HL-60 (cell line): ENCODE results near the gene SNRPA.

Source experiments
- DNase-seq, 2 experiments: peaks; one replicate each; pipeline ENCODE4 v3.0.0-alpha.2; 2010 to 2020; ENCODE audit warnings: low read depth in 1 of 2, low spot score in 1 of 2
- H3K27ac ChIP-seq: fragments of 250-450 bp; sonication (Bioruptor Pico); replicated peaks from 2 replicates; pipeline ENCODE4 v1.5.1; 2020; ENCODE audit warnings: mild to moderate bottlenecking, moderate library complexity
- H3K27me3 ChIP-seq: fragments of 250-450 bp; sonication (Bioruptor Pico); 2 replicates; pipeline ENCODE4 v1.5.1; 2021; ENCODE audit warnings: mild to moderate bottlenecking, moderate library complexity; ENCODE audit not compliant: insufficient read depth, poor library complexity, severe bottlenecking
- H3K4me3 ChIP-seq: replicated peaks from 2 replicates; pipeline ENCODE4 v1.5.1; 2011; ENCODE audit warnings: mild to moderate bottlenecking, control low read depth, low read length; ENCODE audit not compliant: insufficient read depth
- CTCF ChIP-seq: IDR thresholded peaks from one replicate; pipeline ENCODE4 v1.5.1; 2011; ENCODE audit warnings: low read length, control low read depth, inconsistent platforms; ENCODE audit not compliant: insufficient read depth
- GABPA ChIP-seq: IDR thresholded peaks from 2 replicates; pipeline ENCODE4 v1.6.1; 2012; ENCODE audit warnings: low read depth
- POLR2AphosphoS5 ChIP-seq: IDR thresholded peaks from 2 replicates; pipeline ENCODE4 v1.6.1; 2012; ENCODE audit warnings: low read depth
- SPI1 ChIP-seq: IDR thresholded peaks from 2 replicates; pipeline ENCODE4 v1.6.1; 2012; ENCODE audit warnings: low read depth, mild to moderate bottlenecking, borderline replicate concordance
- TF ChIP-seq, protein P1 (sequence below): IDR thresholded peaks from 2 replicates; pipeline ENCODE4 v1.6.1; 2012; ENCODE audit warnings: low read depth; ENCODE audit not compliant: insufficient replicate concordance

The SNRPA gene

GRCh38 chr19:40806423-40807146, 55.6 kb downstream of the SNRPA start:
- no peak overlapping the region; the same call in 1 of the 2 replicates for H3K27ac ChIP-seq
- no peak overlapping the region for H3K4me3 ChIP-seq
- DNase-seq = peak in 1 of 2 experiments; percentile 60
- TF ChIP-seq CTCF = peak; percentile 42
- TF ChIP-seq, protein P1, sequence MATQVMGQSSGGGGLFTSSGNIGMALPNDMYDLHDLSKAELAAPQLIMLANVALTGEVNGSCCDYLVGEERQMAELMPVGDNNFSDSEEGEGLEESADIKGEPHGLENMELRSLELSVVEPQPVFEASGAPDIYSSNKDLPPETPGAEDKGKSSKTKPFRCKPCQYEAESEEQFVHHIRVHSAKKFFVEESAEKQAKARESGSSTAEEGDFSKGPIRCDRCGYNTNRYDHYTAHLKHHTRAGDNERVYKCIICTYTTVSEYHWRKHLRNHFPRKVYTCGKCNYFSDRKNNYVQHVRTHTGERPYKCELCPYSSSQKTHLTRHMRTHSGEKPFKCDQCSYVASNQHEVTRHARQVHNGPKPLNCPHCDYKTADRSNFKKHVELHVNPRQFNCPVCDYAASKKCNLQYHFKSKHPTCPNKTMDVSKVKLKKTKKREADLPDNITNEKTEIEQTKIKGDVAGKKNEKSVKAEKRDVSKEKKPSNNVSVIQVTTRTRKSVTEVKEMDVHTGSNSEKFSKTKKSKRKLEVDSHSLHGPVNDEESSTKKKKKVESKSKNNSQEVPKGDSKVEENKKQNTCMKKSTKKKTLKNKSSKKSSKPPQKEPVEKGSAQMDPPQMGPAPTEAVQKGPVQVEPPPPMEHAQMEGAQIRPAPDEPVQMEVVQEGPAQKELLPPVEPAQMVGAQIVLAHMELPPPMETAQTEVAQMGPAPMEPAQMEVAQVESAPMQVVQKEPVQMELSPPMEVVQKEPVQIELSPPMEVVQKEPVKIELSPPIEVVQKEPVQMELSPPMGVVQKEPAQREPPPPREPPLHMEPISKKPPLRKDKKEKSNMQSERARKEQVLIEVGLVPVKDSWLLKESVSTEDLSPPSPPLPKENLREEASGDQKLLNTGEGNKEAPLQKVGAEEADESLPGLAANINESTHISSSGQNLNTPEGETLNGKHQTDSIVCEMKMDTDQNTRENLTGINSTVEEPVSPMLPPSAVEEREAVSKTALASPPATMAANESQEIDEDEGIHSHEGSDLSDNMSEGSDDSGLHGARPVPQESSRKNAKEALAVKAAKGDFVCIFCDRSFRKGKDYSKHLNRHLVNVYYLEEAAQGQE = no peak
- no peaks in the 10 kb centered on the region for H3K27me3 ChIP-seq

DNA sequence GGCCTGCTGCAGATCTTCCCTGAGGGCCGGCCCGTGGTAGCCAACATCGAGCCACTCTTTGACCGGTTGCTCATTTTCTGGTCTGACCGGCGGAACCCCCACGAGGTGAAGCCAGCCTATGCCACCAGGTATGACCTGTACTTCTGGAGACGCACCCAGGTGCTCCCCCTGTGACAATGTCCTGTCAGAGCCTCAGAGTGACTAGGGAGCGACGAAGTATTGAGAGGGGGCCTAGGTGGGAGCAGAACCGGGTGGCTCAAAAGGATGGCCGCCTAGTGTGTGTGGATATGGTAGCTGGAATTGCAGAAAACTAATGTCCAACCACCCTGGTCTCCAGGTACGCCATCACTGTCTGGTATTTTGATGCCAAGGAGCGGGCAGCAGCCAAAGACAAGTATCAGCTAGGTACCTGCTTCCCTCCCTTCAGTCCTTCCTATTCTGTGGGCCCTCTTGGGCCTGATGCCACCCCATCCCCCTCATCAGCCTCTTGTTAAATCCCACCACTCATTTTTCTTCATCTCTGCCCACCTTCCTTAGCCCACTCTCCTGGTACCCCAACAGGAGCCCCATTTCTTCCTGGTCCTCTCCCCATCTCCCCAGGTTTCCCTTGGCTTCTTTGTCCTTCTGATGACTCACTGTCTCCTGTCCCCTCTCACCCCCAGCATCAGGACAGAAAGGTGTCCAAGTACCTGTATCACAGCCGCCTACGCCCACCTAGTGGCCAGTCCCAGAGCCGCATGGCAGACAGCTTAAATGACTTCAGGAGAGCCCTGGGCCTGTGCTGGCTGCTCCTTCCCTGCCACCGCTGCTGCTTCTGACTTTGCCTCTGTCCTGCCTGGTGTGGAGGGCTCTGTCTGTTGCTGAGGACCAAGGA, 56.4 kb downstream of the SNRPA start:
- no peaks in the 10 kb centered on the region for H3K27me3 ChIP-seq
- TF ChIP-seq SPI1 (no peak), POLR2AphosphoS5 (no peak), CTCF (no peak), GABPA (no peak)
- TF ChIP-seq, protein P1 = no peak
- H3K27ac ChIP-seq = no peak overlapping the region
- no peak for DNase-seq
- no peak overlapping the region for H3K4me3 ChIP-seq

DNA sequence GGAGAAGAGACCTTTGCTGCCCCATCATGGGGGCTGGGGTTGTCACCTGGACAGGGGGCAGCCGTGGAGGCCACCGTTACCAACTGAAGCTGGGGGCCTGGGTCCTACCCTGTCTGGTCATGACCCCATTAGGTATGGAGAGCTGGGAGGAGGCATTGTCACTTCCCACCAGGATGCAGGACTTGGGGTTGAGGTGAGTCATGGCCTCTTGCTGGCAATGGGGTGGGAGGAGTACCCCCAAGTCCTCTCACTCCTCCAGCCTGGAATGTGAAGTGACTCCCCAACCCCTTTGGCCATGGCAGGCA, 57.0 kb downstream of the SNRPA start:
- Histone ChIP-seq H3K27ac (no peak overlapping the region), H3K27me3 (no peaks in the 10 kb centered on the region), H3K4me3 (no peak overlapping the region)
- no peak for DNase-seq
- no peak for TF ChIP-seq SPI1
- no peak for TF ChIP-seq CTCF
- TF ChIP-seq, protein P1 = no peak
- TF ChIP-seq GABPA = no peak
- TF ChIP-seq POLR2AphosphoS5 = no peak
